Breast epithelium (tissue), 4 donors: ENCODE data around the gene ITIH3. TPM values are rescaled to one million over a fixed set of nuclear protein-coding genes. Genes with fewer than 3 reads are reported as not detected.

Source experiments
- DNase-seq, 2 donors: peaks; one replicate each; pipeline ENCODE4 v3.0.0-alpha.2; 2019; ENCODE audit warnings: low spot score in 2 of 2
- H3K27ac ChIP-seq, 2 donors: fragments of 200-600 bp; sonication (generic) in 1 of 2; one replicate each; pipeline ENCODE4 v1.5.1; 2016 to 2019; ENCODE audit warnings: mild to moderate bottlenecking in 1 of 2
- H3K27me3 ChIP-seq, 2 donors: fragments of 200-600 bp; sonication (generic) in 1 of 2; one replicate each; pipeline versions ENCODE4 v1.5.1 to v1.6.0; 2017 to 2019; ENCODE audit warnings: control low read depth in 1 of 2, mild to moderate bottlenecking in 1 of 2
- H3K36me3 ChIP-seq: fragments of 200-600 bp; one replicate; pipeline ENCODE4 v1.5.1; 2019
- H3K4me1 ChIP-seq, 2 donors: fragments of 200-600 bp; sonication (generic); one replicate each; pipeline ENCODE4 v1.5.1; 2016 to 2019; ENCODE audit warnings: control low read depth in 1 of 2
- H3K4me3 ChIP-seq, 3 donors: fragments of 200-600 bp; sonication (generic); 1 replicate in 2 of 3; 2 replicates in 1 of 3; pipeline ENCODE4 v1.5.1; 2016 to 2019; ENCODE audit warnings: mild to moderate bottlenecking in 3 of 3, moderate library complexity in 2 of 3
- H3K9me3 ChIP-seq, 2 donors: fragments of 200-600 bp; sonication (generic) in 1 of 2; one replicate each; pipeline ENCODE4 v1.5.1; 2016 to 2019; ENCODE audit warnings: control low read depth in 1 of 2
- POLR2A ChIP-seq: fragments of 450-650 bp; IDR thresholded peaks from one replicate; pipeline ENCODE4 v1.6.1; 2016; ENCODE audit warnings: antibody characterized with exemption, mild to moderate bottlenecking, moderate library complexity
- POLR2AphosphoS5 ChIP-seq, 3 donors: sonication (generic); formaldehyde crosslinking; IDR thresholded peaks; one replicate each; pipeline ENCODE4 v1.6.1; 2017; ENCODE audit warnings: antibody characterized with exemption in 3 of 3
- intact Hi-C: fragments of 100-400 bp; cut with DNase I; formaldehyde crosslinking; loops from one replicate; pipeline ENCODE4 v1.15.1; 2023; ENCODE audit warnings: low total_unique reads
- total RNA-seq, 3 donors: library from RNA; depleted of rRNA; stranded (reverse); fragments of >200 nt; gene quantifications; one replicate each; pipeline ENCODE4 v1.1.0, GENCODE V29; 2016
- TF ChIP-seq, protein P1 (sequence below), 3 donors: fragments of 450-650 bp; IDR thresholded peaks; one replicate each; pipeline ENCODE4 v1.5.1; 2016 to 2017; ENCODE audit warnings: antibody characterized with exemption in 3 of 3, mild to moderate bottlenecking in 3 of 3, moderate library complexity in 3 of 3

The ITIH3 gene
- total RNA-seq, 3 donors from 2014 or later, result 0.64 to 6.6 (median 0.88) TPM

DNA sequence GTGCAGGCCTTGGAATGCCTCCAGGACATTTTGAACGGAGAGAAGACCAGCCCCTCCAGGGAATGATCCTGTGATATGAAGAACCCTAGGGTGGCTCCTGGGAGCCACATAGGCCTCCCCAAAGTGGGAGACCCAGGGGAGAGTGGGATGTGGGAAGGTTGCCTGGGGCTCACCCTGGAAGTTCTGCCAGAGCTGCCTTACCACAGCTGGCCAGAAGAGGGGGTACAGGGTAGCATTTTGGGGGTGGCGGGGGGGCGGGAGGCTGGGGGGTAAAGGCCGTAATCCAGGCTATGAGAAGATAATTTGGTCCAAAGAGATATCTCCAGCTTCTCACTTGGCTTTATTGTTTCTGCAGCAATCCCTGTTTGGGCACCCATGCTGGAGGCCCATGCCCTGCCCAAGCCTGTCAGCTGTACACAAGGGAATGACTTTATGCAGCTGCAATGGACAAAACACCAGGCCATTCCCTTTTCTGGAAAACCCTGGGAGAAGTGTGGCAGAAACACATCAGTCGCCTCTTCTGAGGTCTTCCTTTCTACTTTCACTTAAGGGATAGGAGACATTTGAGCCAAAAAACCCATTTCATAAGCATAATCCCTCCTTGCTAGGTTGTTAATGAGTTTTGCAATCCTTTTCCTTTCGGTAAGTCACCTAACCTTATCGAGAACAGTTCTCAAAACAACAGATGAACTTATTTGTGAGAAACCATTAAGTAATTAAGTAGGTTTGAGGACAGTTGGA, 51.3 kb downstream of the ITIH3 start:
- Histone ChIP-seq H3K4me3 (no peak overlapping the region), H3K27ac (peak overlapping the region in 1 of 2 donors; percentile 8), H3K36me3 (no peaks in the 10 kb centered on the region), H3K4me1 (no peaks in the 10 kb centered on the region), H3K9me3 (no peaks in the 10 kb centered on the region), H3K27me3 (no peaks in the 10 kb centered on the region)
- intact Hi-C loops, result loop anchor here (1.0 kb wide), 1 partner anchor 45 kb away; no protein-coding TSS in a partner anchor
- no peak for DNase-seq
- TF ChIP-seq, protein P1, sequence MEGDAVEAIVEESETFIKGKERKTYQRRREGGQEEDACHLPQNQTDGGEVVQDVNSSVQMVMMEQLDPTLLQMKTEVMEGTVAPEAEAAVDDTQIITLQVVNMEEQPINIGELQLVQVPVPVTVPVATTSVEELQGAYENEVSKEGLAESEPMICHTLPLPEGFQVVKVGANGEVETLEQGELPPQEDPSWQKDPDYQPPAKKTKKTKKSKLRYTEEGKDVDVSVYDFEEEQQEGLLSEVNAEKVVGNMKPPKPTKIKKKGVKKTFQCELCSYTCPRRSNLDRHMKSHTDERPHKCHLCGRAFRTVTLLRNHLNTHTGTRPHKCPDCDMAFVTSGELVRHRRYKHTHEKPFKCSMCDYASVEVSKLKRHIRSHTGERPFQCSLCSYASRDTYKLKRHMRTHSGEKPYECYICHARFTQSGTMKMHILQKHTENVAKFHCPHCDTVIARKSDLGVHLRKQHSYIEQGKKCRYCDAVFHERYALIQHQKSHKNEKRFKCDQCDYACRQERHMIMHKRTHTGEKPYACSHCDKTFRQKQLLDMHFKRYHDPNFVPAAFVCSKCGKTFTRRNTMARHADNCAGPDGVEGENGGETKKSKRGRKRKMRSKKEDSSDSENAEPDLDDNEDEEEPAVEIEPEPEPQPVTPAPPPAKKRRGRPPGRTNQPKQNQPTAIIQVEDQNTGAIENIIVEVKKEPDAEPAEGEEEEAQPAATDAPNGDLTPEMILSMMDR (IDR thresholded peaks at IDR 0.05), result no peak
- TF ChIP-seq POLR2A (no peak), POLR2AphosphoS5 (IDR thresholded peaks at IDR 0.05) (no peak)

DNA sequence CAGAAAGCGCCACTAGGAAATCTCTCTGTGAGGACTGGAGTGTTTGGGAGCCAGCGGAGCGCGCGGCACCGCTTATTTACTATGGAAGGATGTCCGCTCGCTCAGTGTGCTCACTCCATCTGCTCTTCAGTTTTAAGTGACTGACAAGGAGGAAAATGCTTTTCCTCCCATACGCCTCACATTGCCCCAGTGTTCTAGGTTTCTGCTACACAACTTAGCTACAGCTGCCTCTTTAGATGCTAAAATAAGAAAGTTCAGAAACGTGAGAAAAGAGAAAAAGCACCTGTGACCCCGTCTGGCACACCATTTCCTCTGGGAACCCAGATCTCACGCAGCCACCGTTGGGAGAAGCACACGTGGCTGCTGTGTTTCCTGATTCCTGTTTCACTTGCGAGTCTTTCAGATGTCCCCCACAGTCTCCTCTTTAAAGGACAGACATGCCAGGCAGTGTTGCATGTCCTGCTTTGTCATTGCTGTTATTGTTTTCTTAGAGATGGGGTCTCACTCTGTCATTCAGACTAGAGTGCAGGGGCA, 51.9 kb downstream of the ITIH3 start:
- TF ChIP-seq, protein P1 (IDR thresholded peaks at IDR 0.05), result no peak
- no peak for TF ChIP-seq POLR2A
- TF ChIP-seq POLR2AphosphoS5 (IDR thresholded peaks at IDR 0.05), result no peak
- H3K27me3 ChIP-seq, result no peaks in the 10 kb centered on the region
- H3K27ac ChIP-seq, result peak overlapping the region in 1 of 2 donors; percentile 8
- DNase-seq, result no peak
- H3K36me3 ChIP-seq, result no peaks in the 10 kb centered on the region
- H3K9me3 ChIP-seq, result no peaks in the 10 kb centered on the region
- no peak overlapping the region for H3K4me3 ChIP-seq
- intact Hi-C loops, result loop anchor here (1.0 kb wide), 1 partner anchor 45 kb away; no protein-coding TSS in a partner anchor
- H3K4me1 ChIP-seq, result no peaks in the 10 kb centered on the region

- intact Hi-C loops, result no loop called here
- H3K27me3 ChIP-seq, result no peaks in the 10 kb centered on the region
- TF ChIP-seq POLR2AphosphoS5 (IDR thresholded peaks at IDR 0.05) (no peak), POLR2A (no peak)
- TF ChIP-seq, protein P1 (IDR thresholded peaks at IDR 0.05), result no peak
- no peak overlapping the region for H3K27ac ChIP-seq
- H3K9me3 ChIP-seq, result no peaks in the 10 kb centered on the region
- DNase-seq, result no peak
- H3K36me3 ChIP-seq, result no peaks in the 10 kb centered on the region
- H3K4me1 ChIP-seq, result no peaks in the 10 kb centered on the region
- no peak overlapping the region for H3K4me3 ChIP-seq
Measured at GRCh38 chr3:52847241-52847640, 52.6 kb downstream of the ITIH3 start.

GRCh38 chr3:52847726-52848125, 53.1 kb downstream of the ITIH3 start:
- Histone ChIP-seq H3K9me3 (no peaks in the 10 kb centered on the region), H3K4me1 (no peaks in the 10 kb centered on the region), H3K36me3 (no peaks in the 10 kb centered on the region), H3K27ac (no peak overlapping the region), H3K27me3 (no peaks in the 10 kb centered on the region), H3K4me3 (no peak overlapping the region)
- intact Hi-C loops, result no loop called here
- TF ChIP-seq, protein P1 (IDR thresholded peaks at IDR 0.05), result no peak
- TF ChIP-seq POLR2AphosphoS5 (IDR thresholded peaks at IDR 0.05), result no peak
- TF ChIP-seq POLR2A, result no peak
- DNase-seq, result no peak

- TF ChIP-seq POLR2AphosphoS5 (IDR thresholded peaks at IDR 0.05) (no peak), POLR2A (no peak)
- TF ChIP-seq, protein P1 (IDR thresholded peaks at IDR 0.05), result no peak
- H3K27me3 ChIP-seq, result no peaks in the 10 kb centered on the region
- H3K36me3 ChIP-seq, result no peaks in the 10 kb centered on the region
- no peaks in the 10 kb centered on the region for H3K9me3 ChIP-seq
- peak overlapping the region in 1 of 2 donors; percentile 21 for H3K27ac ChIP-seq
- intact Hi-C loops, result no loop called here
- H3K4me3 ChIP-seq, result no peak overlapping the region
- DNase-seq, result no peak
- no peaks in the 10 kb centered on the region for H3K4me1 ChIP-seq
Measured at GRCh38 chr3:52848617-52849016, 54.0 kb downstream of the ITIH3 start.
